HepG2 (cell line): ENCODE measurements around the gene ATP1A1. TPM values are rescaled to one million over a fixed set of nuclear protein-coding genes. Genes with fewer than 3 reads are reported as not detected.
A peak's percentile ranks its signal among the peaks of the same experiment; 100 is the strongest.

Experiments used
- ATAC-seq: fragments of 200-7000 bp; cut with Tn5 transposase; 3 replicates; pipeline ENCODE4 v1.9.1; 2020; ENCODE audit warnings: mild to moderate bottlenecking, moderate library complexity
- BruUV-seq: library from RNA; stranded (reverse); fragments of 400-500 nt; replicated peaks from 2 replicates; lab custom pipeline; 2021; lab: Mats Ljungman, UMichigan
- CTCF ChIA-PET: fragments of 300-600 bp; formaldehyde crosslinking; extraction: SDS; loops from one replicate; lab custom pipeline; 2021; ENCODE audit warnings: low total read pairs, inconsistent platforms, low intra/inter-chr PET ratio; lab: Yijun Ruan, JAX
- POLR2A ChIA-PET: fragments of 350-600 bp; sonication (Branson Sonifier 250); formaldehyde crosslinking; loops from one replicate; lab custom pipeline; 2020; ENCODE audit warnings: antibody characterized with exemption, inconsistent platforms; lab: Yijun Ruan, JAX
- DNase-seq: peaks from one replicate; pipeline ENCODE4 v3.0.0-alpha.2; 2015; ENCODE audit warnings: low spot score
- FAIRE-seq: peaks from 3 replicates; lab custom pipeline; 2011; peaks lifted over from hg19 to GRCh38; lab: Jason Lieb, UNC
- H2AFZ ChIP-seq: one replicate; pipeline ENCODE4 v1.6.1; 2011; ENCODE audit warnings: low read length, inconsistent platforms
- H3K27ac ChIP-seq: fragments of 300-600 bp; 3 replicates; pipeline ENCODE4 v1.8.0; 2011; ENCODE audit warnings: mixed run types, mild to moderate bottlenecking, mixed read lengths, low read length, inconsistent platforms; ENCODE audit not compliant: insufficient read depth; ENCODE audit errors: extremely low read length
- H3K27me3 ChIP-seq, 2 experiments: fragments of 200-600 bp in 1 of 2; 2 replicates in 1 of 2; 3 replicates in 1 of 2; pipeline versions ENCODE4 v1.6.0 to v1.8.0; 2011; ENCODE audit warnings: low read length in 2 of 2, mild to moderate bottlenecking in 2 of 2, moderate library complexity in 2 of 2, inconsistent platforms in 1 of 2; ENCODE audit not compliant: insufficient read depth in 2 of 2, control insufficient read depth in 1 of 2
- H3K36me3 ChIP-seq, 2 experiments: fragments of 200-600 bp in 1 of 2; replicated peaks in 1 of 2; 2 replicates in 1 of 2; 3 replicates in 1 of 2; pipeline versions ENCODE4 v1.5.1 to v1.8.0; 2011; ENCODE audit warnings: low read length in 2 of 2, inconsistent platforms in 1 of 2; ENCODE audit not compliant: insufficient read depth in 2 of 2, control insufficient read depth in 1 of 2
- H3K4me1 ChIP-seq: 2 replicates; pipeline ENCODE4 v1.5.1; 2012; ENCODE audit warnings: low read length, inconsistent platforms; ENCODE audit not compliant: insufficient read depth
- H3K4me2 ChIP-seq: 2 replicates; pipeline ENCODE4 v1.6.0; 2011; ENCODE audit warnings: low read depth, low read length, inconsistent platforms
- H3K4me3 ChIP-seq, 3 experiments: fragments of 200-600 bp in 1 of 3; sonication (generic), shearing (Covaris generic) in 1 of 3; replicated peaks in 1 of 3; 2 replicates each; pipeline ENCODE4 v1.5.1; 2011 to 2016; ENCODE audit warnings: low read length in 3 of 3, inconsistent platforms in 2 of 3, low read depth in 2 of 3, mild to moderate bottlenecking in 2 of 3, control low read depth in 1 of 3, mixed read lengths in 1 of 3; ENCODE audit not compliant: insufficient read depth in 1 of 3
- H3K79me2 ChIP-seq: one replicate; pipeline ENCODE4 v1.6.1; 2011; ENCODE audit warnings: low read length, inconsistent platforms; ENCODE audit not compliant: insufficient read depth
- H3K9ac ChIP-seq: 2 replicates; pipeline ENCODE4 v1.6.0; 2011; ENCODE audit warnings: mild to moderate bottlenecking, low read depth, low read length, inconsistent platforms; ENCODE audit not compliant: insufficient read depth
- H3K9me3 ChIP-seq: 2 replicates; pipeline ENCODE4 v1.5.1; 2012; ENCODE audit warnings: mild to moderate bottlenecking, low read length
- H4K20me1 ChIP-seq: 2 replicates; pipeline ENCODE4 v1.6.0; 2011; ENCODE audit warnings: inconsistent platforms, mild to moderate bottlenecking, low read length, moderate library complexity; ENCODE audit not compliant: insufficient read depth
- HDAC1 ChIP-seq: sonication (generic); formaldehyde crosslinking; IDR thresholded peaks from 2 replicates; pipeline ENCODE4 v1.5.1; 2020; ENCODE audit warnings: mild to moderate bottlenecking, missing genetic modification reagents
- MAFG ChIP-seq: sonication (generic); formaldehyde crosslinking; IDR thresholded peaks from 2 replicates; pipeline ENCODE4 v1.5.1; 2020; ENCODE audit warnings: mild to moderate bottlenecking, missing genetic modification reagents
- NCOA2 ChIP-seq: sonication (generic); formaldehyde crosslinking; IDR thresholded peaks from 2 replicates; pipeline ENCODE4 v1.8.0; 2022; ENCODE audit warnings: inconsistent platforms
- ZBTB3 ChIP-seq: sonication (generic); formaldehyde crosslinking; IDR thresholded peaks from 2 replicates; pipeline ENCODE4 v1.4.0; 2020; ENCODE audit warnings: low read depth, mild to moderate bottlenecking, moderate library complexity, missing genetic modification reagents, borderline replicate concordance
- ZNF639 ChIP-seq: conservative IDR thresholded peaks from 2 replicates; pipeline ENCODE4 v1.6.1; 2018; ENCODE audit warnings: missing genetic modification reagents
- ZNF790 ChIP-seq: sonication (generic); formaldehyde crosslinking; IDR thresholded peaks from 2 replicates; pipeline ENCODE4 v1.8.0; 2022; ENCODE audit warnings: missing genetic modification reagents, mild to moderate bottlenecking, borderline replicate concordance
- WGBS: methylation state at CpG from one replicate; pipeline ENCODE4 v1.1.6; 2017; ENCODE audit warnings: low lambda C conversion rate; 5-methylcytosine and 5-hydroxymethylcytosine counted together
- in situ Hi-C: cut with HindIII; loops from 2 replicates; pipeline ENCODE4 v1.10.0; 2017; ENCODE audit warnings: low pct_unique_long_range_greater_than_20kb; ENCODE audit not compliant: extremely low pct_ligation_motif_present
- intact Hi-C: fragments of 100-400 bp; cut with micrococcal nuclease; formaldehyde crosslinking; loops from one replicate; pipeline ENCODE4 v1.10.0; 2022; ENCODE audit not compliant: unreplicated experiment
- polyA plus RNA-seq, 8 experiments: library from polyadenylated mRNA; depleted of rRNA in 3 of 8; stranded (reverse) in 7 of 8; unstranded in 1 of 8; fragments of >200 nt; fragmentation: Illumina TruSeq in 4 of 8; extraction: Trizol in 4 of 8; gene quantifications; 2 replicates each; pipeline versions ENCODE4 v1.2.1 to v1.2.3, GENCODE V29; 2011 to 2016; ENCODE audit warnings: low read depth in 4 of 8, missing spikeins in 1 of 8, mixed read lengths in 1 of 8; ENCODE audit not compliant: insufficient read depth in 1 of 8
- total RNA-seq, 5 experiments: library from RNA; depleted of rRNA; stranded (reverse); fragments of >200 nt; fragmentation: Illumina TruSeq; extraction: Trizol; gene quantifications; 2 replicates each; pipeline ENCODE4 v1.2.3, GENCODE V29; 2016; ENCODE audit warnings: low read depth in 1 of 5

Gene ATP1A1
- total and polyA plus RNA-seq, 2 of the 13 experiments (the other 11 are each of a cell fraction or from before 2014, with no cell fraction given): 280 to 705 TPM

- ChIA-PET POLR2A (interaction anchor here (1.0 to 4.1 kb wide), 8 partner anchors 35 to 237 kb away, joined by 3 to 24 read pairs (median 10); no protein-coding TSS in a partner anchor), CTCF (interaction anchor here (2.2 kb wide), 1 partner anchor 238 kb away, joined by 6 read pairs; no protein-coding TSS in a partner anchor)
- Histone ChIP-seq H3K4me2 (peak overlapping the region; percentile 94), H3K4me1 (peaks cover 84% of the 10 kb centered on the region), H3K36me3 (peaks cover 0 to 4% of the 10 kb centered on the region in 2 experiments; a peak in 2 of 5 replicates), H3K9ac (peak overlapping the region; percentile 85), H2AFZ (no peak overlapping the region), H3K79me2 (peaks cover 81% of the 10 kb centered on the region), H3K27ac (peak overlapping the region; percentile 77), H3K9me3 (no peaks in the 10 kb centered on the region), H3K27me3 (peaks cover 0 to 7% of the 10 kb centered on the region in 2 experiments; a peak in 1 of 5 replicates), H3K4me3 (peak overlapping the region; percentile 79 to 89 (median 84)), H4K20me1 (peaks cover 71% of the 10 kb centered on the region)
- in situ Hi-C loops: no loop called here
- intact Hi-C loops: loop anchor here (2.0 to 5.0 kb wide), 3 partner anchors 41 to 224 kb away; no protein-coding TSS in a partner anchor
- no peak for DNase-seq
- no peak for ATAC-seq
- FAIRE-seq: no peak
- 69% methylated on average over 1 of the region's 1 CpG for WGBS
- no TSS peak for BruUV-seq
- TF ChIP-seq HDAC1 (CRISPR knock-in tag): no peak
- TF ChIP-seq ZNF790 (CRISPR knock-in tag): no peak
- TF ChIP-seq NCOA2 (CRISPR knock-in tag): no peak
- no peak for TF ChIP-seq MAFG
- TF ChIP-seq ZNF639: no peak
- no peak for TF ChIP-seq ZBTB3 (CRISPR knock-in tag)
Measured at GRCh38 chr1:116376729-116377086, 3.7 kb downstream of the ATP1A1 start.
